NCI-H2227 treated with DMSO at 0.1 percent for 48 hours (cell line): ENCODE results near the gene TPPP3.
"Not testable (repeated sequence)": the region's sequence is repeated elsewhere in the genome, so short reads cannot be mapped to it uniquely, and the experiment has no call there.

ENCODE experiments used
- DNase-seq: peaks from one replicate; lab custom pipeline; 2025; lab: John Stamatoyannopoulos, UW

The TPPP3 gene

DNA sequence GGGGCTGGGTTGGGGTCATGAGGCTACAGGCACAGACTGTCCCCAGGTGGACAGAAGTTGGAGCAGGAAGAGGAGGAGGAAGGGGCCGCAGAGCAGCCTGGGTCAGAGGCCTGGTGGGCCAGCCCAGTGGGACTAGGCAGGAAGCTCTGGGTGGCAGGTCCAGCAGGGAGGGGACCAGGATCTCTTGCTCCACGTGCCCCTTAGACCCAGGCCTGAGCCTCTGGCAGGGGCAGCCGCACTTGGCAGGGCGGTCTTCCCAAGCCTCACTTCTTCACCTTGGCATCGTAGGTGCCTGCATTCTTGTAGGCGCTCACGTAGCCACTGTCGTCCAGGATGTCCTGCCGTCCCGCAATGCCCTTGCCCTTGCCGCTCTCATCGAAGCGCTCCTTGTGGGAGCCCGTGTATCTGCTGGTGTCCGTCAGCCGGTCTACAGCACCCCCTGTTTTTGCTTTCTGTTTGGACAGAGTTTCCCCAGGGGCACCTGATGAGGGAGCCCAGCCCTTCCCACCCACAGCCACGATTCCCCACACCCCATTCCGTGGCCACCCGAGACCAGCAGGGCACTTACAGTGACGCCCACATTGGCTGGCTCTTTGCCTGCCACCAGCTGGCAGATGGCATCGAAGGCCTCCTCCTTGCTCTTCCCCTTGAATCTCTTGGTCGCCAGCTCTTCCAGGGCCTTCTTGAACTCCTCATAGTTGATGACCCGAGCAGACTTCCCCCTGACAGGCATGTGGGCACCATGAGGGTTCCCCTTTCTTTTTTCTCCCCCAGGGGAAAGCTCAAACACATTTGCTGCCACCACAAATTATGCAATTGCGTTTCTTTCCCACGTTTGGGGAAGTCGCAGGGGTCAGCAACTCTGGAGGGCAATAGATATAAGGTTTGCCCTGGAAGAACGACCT lies 3.1 kb downstream of the TPPP3 start:
- DNase-seq = no peak

DNA sequence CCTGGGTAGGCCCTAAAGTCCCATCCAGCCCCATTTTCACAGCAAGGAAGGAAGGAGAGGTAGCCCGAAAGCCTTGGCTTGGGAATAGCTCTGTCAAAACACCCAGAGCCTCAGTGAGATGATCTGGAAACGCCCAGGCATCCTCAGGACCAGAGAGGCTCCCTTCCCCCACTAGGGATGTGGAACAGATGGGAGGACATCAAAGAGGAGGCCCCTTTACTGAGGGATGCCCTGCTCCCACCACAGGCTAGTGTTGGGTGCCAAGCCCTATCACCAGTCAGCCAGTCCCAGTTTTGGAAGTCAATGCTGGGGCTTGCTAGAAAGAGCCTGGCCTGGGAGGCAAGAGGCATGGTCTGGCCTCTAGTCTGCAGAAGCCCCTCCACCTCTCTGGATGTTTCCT lies 4.7 kb downstream of the TPPP3 start:
- DNase-seq = no peak

DNA sequence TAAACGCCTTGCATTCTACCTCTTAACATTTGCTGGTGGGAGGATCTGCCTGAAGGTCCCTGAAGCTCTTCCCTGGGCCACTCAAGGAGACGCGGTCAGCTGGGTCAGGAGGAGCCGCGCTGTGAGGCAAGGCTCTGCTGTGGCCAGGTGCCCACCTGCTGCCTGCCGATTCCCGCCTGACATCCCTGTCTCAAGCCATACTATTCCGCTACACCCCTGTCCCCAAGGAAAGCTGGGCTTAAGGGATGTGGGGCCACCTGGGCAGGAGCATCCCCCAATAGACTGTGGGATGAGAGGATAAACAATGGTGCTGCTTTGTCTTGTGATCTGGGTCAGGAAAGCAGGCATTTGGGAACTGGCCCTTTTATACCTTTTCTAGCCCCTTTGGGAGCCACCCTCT lies 5.1 kb downstream of the TPPP3 start:
- DNase-seq = no peak

DNA sequence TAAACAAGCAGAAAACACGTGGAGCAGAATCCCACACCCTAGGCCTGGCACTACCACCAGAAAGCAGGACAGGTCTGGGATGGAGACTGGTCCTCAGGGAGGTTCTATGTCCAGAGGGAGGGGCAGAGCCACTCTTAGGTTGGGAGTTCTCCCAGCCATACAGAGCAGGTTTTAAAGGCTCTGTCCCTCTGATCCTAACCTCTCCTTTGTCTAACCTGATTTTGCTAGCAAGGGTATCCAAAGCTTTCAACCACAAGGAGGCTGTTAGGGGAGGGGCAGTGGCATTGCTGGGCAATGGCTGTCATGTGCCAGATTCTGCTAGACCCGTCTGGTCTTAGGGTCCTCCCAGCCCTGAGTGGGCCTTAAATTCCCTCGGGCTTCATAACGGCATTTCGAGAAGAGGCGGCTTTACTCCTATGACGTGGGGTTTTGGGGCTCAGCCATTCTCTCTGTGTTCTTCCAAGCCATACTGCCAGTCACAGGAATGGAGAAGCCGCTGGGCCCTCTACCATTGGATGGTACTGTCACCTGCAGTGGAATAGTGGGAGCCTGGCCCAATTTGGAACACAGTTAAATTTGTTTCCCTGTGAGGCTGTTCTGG lies 5.7 kb downstream of the TPPP3 start:
- DNase-seq = no peak

- DNase-seq = no peak
Observed at GRCh38 chr16:67386861-67387455, 6.3 kb downstream of the TPPP3 start.

- DNase-seq = peak; percentile 16
Observed at GRCh38 chr16:67384778-67385510, 8.4 kb downstream of the TPPP3 start.

GRCh38 chr16:67383284-67383683 lies 10.0 kb downstream of the TPPP3 start:
- DNase-seq = no peak

GRCh38 chr16:67378642-67379041 lies 14.7 kb downstream of the TPPP3 start:
- no peak for DNase-seq

GRCh38 chr16:67376012-67376411 lies 17.3 kb downstream of the TPPP3 start:
- DNase-seq = not testable (repeated sequence)

DNA sequence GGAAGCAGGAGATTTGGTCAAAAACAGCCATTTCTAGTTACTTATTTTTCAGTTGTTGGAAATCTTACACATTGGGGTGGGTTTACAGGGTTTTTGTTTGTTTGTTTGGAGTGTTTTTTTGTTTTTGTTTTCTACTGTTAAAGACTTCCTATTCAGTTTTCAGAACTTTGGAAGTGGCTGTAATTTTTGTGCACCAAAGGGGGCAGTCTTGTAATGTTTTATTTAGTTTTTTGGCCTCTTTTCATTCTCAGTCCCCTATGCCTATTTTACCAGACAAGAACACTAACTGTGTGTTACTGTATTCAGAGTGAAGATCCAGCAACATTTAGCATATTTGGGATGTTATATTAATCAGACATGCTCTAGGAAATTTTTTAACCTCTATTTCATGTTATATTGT lies 20.6 kb downstream of the TPPP3 start:
- no peak for DNase-seq

DNA sequence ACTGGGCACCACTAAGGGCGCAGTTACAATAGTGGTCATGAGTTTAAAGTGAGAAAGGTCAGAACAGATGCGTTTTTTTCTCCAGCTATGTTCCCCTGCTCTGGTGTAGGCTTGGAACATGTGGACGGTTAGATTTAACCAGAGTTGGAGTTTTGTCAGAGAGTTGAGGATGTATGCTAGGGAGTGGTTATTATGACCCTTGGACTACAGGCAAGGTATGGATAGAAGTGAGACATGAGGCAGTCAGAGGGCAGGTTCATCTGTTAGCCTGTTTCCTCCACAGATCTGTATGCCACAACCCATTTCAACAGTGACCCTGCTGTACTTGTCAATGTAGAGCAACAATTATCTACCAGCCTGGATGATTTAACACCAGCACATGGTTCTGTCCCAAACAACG lies 22.6 kb downstream of the TPPP3 start:
- no peak for DNase-seq

DNA sequence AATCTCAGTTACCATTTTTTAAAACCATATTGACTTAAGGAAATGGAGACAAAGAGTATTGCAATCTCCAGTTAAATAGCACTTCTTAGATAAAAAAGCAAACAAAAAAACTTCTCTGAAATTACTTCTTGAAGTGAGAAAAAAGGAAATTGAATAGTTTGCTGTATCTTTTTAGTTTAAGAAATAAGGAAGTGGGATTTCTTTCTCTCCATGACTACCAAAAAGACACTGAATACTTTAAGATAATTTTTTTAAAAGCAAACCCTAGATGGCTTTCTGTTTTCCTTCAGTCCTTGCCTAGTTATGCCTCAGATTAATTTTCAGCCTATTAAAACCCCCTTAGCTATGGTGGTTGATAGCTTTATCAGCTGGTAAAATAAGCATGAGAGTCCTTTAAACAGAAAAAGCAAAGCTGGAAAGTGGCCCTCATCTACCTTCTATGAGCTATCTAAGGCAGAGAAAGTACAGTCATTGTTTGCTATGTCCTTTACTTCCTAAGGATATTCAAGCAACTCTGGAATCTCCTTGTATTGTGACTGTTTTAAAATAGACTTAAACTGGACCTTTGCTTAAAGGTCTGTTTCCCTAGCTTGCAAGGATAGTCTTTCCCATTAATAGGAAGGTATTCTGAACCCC lies 28.6 kb downstream of the TPPP3 start:
- DNase-seq = no peak

DNA sequence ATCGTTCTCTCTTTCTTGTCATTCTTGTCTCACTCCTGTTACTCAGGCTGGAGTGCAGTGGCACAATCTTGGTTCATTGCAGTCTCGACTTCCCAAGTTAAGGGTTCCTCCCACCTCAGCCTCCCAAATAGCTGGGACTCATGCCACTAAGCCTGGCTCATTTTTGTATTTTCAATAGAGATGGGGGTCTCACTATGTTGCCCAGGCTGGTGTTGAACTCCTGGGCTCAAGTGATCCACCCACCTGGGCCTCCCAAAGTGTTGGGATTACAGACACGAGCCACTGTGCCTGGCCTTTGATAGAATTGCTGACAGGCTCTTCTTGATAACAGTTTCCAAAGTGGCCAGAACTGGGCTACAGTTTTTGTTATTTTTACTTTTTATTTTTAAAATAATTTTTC lies 32.3 kb downstream of the TPPP3 start:
- DNase-seq = no peak

GRCh38 chr16:67359540-67360269 lies 33.6 kb downstream of the TPPP3 start:
- not testable (repeated sequence) for DNase-seq

GRCh38 chr16:67357561-67357960 lies 35.7 kb downstream of the TPPP3 start:
- DNase-seq = peak; percentile 23

- DNase-seq = no peak
Observed at GRCh38 chr16:67356396-67356795, 36.9 kb downstream of the TPPP3 start.

DNA sequence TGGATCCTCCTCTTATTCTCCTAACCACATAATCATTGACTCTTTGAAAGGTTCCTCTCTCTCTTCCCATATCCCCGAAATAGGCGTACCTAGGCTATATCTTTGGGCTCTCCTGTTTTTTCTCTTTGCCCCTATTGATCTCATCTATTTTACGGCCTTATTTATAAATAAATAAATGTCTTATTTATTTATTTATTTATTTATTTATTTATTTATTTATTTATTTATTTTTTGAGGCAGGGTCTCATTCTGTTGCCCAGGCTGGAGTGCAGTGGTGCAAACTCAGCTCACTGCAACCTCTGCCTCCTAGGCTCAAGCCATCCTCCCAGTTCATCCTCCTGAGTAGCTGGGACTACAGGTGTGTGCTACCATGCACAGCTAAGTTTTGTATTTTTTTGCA lies 40.8 kb downstream of the TPPP3 start:
- DNase-seq = not testable (repeated sequence)

DNA sequence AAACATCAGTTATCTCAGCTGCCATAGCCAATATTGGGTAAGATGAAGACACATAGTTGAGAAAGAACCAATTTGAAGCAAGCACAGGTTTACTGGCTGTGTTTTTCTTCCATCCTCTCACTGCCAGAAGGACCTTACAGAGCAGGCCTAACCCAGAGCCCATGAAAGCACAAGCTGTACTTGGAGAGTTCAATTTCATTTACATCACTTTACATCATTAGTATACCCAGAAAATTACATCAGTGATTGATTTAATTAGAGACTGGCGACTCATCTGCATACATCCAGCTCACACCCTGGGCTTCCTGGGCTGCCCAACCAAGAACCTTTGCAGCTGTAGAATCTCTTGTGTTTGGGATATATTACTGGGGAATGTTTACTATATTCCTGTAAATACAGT lies 43.0 kb downstream of the TPPP3 start:
- no peak for DNase-seq

GRCh38 chr16:67349172-67349571 lies 44.1 kb downstream of the TPPP3 start:
- DNase-seq = peak; percentile 1

GRCh38 chr16:67346341-67346740 lies 47.0 kb downstream of the TPPP3 start:
- DNase-seq = no peak

GRCh38 chr16:67345401-67345800 lies 47.9 kb downstream of the TPPP3 start:
- no peak for DNase-seq
